Activated B cell treated with CpG ODN at 0.5 μM for 24 hours (primary cell): Measurements from ENCODE around the gene CARS2. TPM values are rescaled to one million over a fixed set of nuclear protein-coding genes. Genes with fewer than 3 reads are reported as not detected.
"Not testable (repeated sequence)": the region's sequence is repeated elsewhere in the genome, so short reads cannot be mapped to it uniquely, and the experiment has no call there.

Source experiments
- ATAC-seq: fragments of 200-7000 bp; cut with Tn5 transposase; one replicate; pipeline ENCODE4 v1.10.0; 2021; ENCODE audit warnings: low read depth, mild to moderate bottlenecking, moderate library complexity
- CTCF ChIA-PET: fragments of 350-600 bp; sonication (Branson Sonifier 250); formaldehyde crosslinking; loops from one replicate; lab custom pipeline; 2021; ENCODE audit warnings: antibody characterized with exemption; lab: Charles Lee
- POLR2A ChIA-PET: fragments of 350-600 bp; sonication (Branson Sonifier 250); formaldehyde crosslinking; loops from one replicate; lab custom pipeline; 2021; ENCODE audit warnings: antibody characterized with exemption; lab: Charles Lee
- DNase-seq: peaks from one replicate; pipeline ENCODE4 v3.0.0; 2022
- H3K27ac Mint-ChIP-seq: one replicate; pipeline ENCODE4 v1.8.0; 2020; ENCODE audit warnings: mixed read lengths
- H3K27me3 Mint-ChIP-seq: one replicate; pipeline ENCODE4 v1.8.0; 2021; ENCODE audit warnings: mixed read lengths
- H3K36me3 Mint-ChIP-seq: one replicate; pipeline ENCODE4 v1.8.0; 2021; ENCODE audit warnings: low read depth, mixed read lengths
- H3K4me1 Mint-ChIP-seq: one replicate; pipeline ENCODE4 v1.8.0; 2021; ENCODE audit warnings: mixed read lengths
- H3K4me3 Mint-ChIP-seq: one replicate; pipeline ENCODE4 v1.8.0; 2020; ENCODE audit warnings: mild to moderate bottlenecking, mixed read lengths
- H3K9me3 Mint-ChIP-seq: one replicate; pipeline ENCODE4 v1.8.0; 2020; ENCODE audit warnings: mixed read lengths
- intact Hi-C: fragments of 100-400 bp; cut with micrococcal nuclease; formaldehyde crosslinking; loops from one replicate; pipeline ENCODE4 v1.15.1; 2024
- total RNA-seq: library from RNA; stranded (reverse); gene quantifications from 2 replicates; pipeline ENCODE4 v1.2.3, GENCODE V29; 2022
- TF ChIP-seq, protein P1 (sequence below): fragments of 200-600 bp; IDR thresholded peaks from one replicate; pipeline ENCODE4 v1.8.0; 2022; ENCODE audit warnings: antibody characterized with exemption, mild to moderate bottlenecking

Gene CARS2
- total RNA-seq, 1 donor from 2014 or later, result 115 TPM

DNA sequence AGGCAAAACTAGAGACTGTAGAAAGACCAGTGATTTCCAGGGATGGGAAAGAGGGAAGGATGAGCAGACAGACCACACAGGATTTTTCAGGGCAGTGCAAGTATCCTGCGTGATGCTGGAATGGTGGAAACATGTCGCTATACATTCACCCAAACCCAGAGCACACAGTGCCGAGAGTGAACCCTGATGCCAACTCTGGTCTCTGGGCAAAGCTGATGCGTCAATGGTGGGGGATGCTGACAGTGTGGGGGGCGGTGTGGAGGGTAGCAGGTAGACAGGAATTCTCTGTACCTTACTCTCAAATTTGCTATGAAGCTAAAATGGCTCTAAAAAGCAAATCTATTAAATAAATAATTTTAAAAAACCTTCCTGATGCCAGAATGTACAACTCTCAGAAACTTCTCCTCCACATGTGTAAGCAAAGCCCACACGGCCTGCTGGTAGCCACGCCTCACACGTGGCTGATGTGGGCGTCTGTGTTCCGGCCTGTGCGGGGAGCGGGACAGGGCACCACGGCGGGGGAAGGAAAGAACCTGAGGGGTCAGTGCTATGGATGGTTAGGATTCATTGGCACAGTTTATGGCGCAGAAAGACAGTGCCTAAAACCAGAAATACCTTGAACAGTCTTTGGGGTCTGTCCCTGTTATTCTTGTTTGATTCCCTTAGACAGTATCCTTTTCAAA is 23.9 kb downstream of the CARS2 start:
- H3K36me3 Mint-ChIP-seq, result peaks cover 66% of the 10 kb centered on the region
- no peaks in the 10 kb centered on the region for H3K9me3 Mint-ChIP-seq
- DNase-seq (no peak), ATAC-seq (no peak)
- no peaks in the 10 kb centered on the region for H3K27me3 Mint-ChIP-seq
- H3K4me3 Mint-ChIP-seq, result no peak overlapping the region
- ChIA-PET POLR2A (interaction anchor here (2.9 to 3.5 kb wide), 2 partner anchors 30 to 33 kb away, joined by 20 to 21 read pairs; no protein-coding TSS in a partner anchor), CTCF (interaction anchor here (0.9 to 2.0 kb wide), 5 partner anchors 17 to 137 kb away, joined by 3 to 7 read pairs (median 3); no protein-coding TSS in a partner anchor)
- H3K4me1 Mint-ChIP-seq, result peaks cover 25% of the 10 kb centered on the region
- TF ChIP-seq, protein P1, sequence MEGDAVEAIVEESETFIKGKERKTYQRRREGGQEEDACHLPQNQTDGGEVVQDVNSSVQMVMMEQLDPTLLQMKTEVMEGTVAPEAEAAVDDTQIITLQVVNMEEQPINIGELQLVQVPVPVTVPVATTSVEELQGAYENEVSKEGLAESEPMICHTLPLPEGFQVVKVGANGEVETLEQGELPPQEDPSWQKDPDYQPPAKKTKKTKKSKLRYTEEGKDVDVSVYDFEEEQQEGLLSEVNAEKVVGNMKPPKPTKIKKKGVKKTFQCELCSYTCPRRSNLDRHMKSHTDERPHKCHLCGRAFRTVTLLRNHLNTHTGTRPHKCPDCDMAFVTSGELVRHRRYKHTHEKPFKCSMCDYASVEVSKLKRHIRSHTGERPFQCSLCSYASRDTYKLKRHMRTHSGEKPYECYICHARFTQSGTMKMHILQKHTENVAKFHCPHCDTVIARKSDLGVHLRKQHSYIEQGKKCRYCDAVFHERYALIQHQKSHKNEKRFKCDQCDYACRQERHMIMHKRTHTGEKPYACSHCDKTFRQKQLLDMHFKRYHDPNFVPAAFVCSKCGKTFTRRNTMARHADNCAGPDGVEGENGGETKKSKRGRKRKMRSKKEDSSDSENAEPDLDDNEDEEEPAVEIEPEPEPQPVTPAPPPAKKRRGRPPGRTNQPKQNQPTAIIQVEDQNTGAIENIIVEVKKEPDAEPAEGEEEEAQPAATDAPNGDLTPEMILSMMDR, result no peak
- H3K27ac Mint-ChIP-seq, result peak overlapping the region; percentile 50
- intact Hi-C loops, result no loop called here

DNA sequence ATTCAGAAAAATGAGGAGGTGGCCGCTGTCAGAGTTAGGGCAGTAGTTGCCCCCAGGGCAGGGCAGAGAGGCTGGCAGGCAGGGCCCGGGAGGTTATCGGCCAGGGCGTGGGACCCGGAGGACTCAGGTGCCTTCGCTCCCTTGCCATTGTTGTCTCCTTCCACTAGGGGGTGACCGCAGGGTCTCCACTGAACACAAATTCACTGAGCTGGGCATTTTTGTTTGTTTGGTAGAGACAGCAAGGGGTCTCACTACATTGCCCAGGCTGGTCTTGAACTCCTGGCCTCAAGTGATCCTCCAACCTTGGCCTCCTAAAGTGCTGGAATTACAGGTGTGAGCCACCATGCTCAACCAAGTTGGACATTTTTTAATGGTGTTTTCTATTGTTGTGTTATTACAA is 25.1 kb downstream of the CARS2 start:
- Mint-ChIP-seq H3K9me3 (no peaks in the 10 kb centered on the region), H3K27me3 (no peaks in the 10 kb centered on the region), H3K36me3 (peaks cover 56% of the 10 kb centered on the region), H3K4me3 (no peak overlapping the region), H3K27ac (peak overlapping the region; percentile 35), H3K4me1 (peaks cover 37% of the 10 kb centered on the region)
- TF ChIP-seq, protein P1, result no peak
- intact Hi-C loops, result no loop called here
- POLR2A ChIA-PET, result interaction anchor here (0.8 to 3.5 kb wide), 4 partner anchors 29 to 36 kb away, joined by 3 to 21 read pairs (median 14); no protein-coding TSS in a partner anchor
- CTCF ChIA-PET, result interaction anchor here (1.1 to 2.0 kb wide), 5 partner anchors 16 to 36 kb away, joined by 3 to 7 read pairs (median 5); no protein-coding TSS in a partner anchor
- DNase-seq (no peak), ATAC-seq (no peak)

DNA sequence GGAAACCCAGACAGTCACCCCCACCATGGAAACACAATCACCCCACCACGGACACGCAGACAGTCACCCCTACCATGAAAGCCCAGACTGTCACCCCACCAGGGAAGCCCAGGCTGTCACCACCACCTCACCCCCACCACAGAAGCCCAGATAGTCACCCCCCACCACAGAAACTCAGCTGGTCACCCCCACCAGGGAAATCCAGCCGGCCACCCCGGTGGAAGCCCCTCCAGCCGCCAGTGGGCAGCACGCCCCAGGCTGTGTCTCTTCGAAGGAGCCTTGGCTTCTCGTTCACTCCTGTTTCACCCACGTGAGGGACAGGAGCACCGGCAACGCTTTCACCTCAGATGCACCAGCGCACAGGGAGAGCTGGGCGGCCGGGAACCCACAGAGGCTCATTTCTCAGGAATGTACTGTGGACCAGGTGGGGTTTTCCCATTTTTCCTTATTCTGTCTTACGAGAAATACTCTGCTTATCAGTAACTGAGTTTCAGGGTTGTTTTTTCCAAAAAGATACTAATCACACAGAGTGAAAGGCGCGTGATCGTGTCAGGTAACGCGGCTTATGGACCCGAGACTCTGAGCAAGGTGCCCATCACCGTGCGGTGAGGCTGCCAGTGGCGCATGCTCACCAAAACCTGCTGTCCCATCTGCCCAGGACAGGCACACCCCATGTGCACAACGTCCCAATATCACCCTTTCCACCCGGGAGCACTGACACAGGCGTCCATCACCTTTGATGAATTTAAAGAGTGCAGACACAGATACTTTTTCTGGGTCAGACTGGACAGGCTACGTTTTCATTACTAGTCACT is 28.0 kb downstream of the CARS2 start:
- Mint-ChIP-seq H3K4me3 (peak overlapping the region; percentile 12), H3K36me3 (peaks cover 49% of the 10 kb centered on the region), H3K4me1 (peaks cover 61% of the 10 kb centered on the region), H3K27me3 (no peaks in the 10 kb centered on the region), H3K27ac (peak overlapping the region; percentile 80), H3K9me3 (no peaks in the 10 kb centered on the region)
- TF ChIP-seq, protein P1, result no peak
- intact Hi-C loops, result loop anchor here (2.0 to 5.0 kb wide), 2 partner anchors 36 to 141 kb away; no protein-coding TSS in a partner anchor
- DNase-seq (no peak), ATAC-seq (no peak)
- ChIA-PET CTCF (interaction anchor here (2.0 kb wide), 1 partner anchor 33 kb away, joined by 6 read pairs; no protein-coding TSS in a partner anchor), POLR2A (interaction anchor here (0.6 to 2.7 kb wide), 5 partner anchors 12 to 37 kb away, joined by 3 to 40 read pairs (median 4); no protein-coding TSS in a partner anchor)

DNA sequence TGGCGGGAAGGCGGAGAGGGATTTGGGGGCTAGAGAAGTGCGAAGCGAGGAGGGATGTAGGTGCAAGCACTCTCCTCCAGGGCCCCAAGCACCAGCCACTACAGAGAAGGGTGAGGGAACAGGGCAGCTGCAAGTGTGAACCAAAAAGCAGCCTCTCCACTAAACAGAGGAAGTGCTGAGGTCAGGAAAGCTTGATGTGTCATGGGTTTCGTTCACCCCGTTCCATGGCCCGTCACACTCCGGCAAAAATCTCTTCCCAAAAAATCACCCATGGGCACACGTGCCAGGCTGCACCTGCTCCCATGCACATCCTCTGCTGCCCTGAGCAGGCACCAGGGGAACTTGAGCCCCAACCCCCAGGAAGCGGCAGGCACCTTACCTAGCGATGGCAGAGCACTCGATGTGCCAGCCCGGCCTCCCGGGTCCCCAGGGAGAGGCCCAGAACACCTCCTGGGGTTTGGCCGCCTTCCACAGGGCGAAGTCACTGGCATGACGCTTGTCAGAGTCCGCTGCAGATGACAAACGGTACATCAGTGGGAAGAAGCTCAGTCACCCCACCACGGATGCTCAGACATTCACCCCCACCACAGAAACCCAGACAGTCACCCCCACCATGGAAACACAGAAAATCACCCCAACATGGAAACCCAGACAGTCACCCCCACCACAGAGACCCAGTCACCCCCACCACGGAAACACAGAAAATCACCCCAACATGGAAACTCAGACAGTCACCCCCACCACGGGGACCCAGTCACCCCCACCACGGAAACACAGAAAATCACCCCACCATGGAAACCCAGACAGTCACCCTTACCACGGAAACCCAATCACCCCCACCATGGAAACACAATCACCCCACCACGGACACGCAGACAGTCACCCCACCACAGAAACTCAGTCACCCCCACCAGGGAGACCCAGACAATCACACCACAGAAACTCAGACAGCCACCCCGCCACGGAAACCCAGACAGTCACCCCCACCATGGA is 29.0 kb downstream of the CARS2 start:
- ATAC-seq, result peak; percentile 73
- no peaks in the 10 kb centered on the region for H3K9me3 Mint-ChIP-seq
- H3K27ac Mint-ChIP-seq, result peak overlapping the region; percentile 100
- peak overlapping the region; percentile 88 for H3K4me3 Mint-ChIP-seq
- peaks cover 71% of the 10 kb centered on the region for H3K4me1 Mint-ChIP-seq
- ChIA-PET POLR2A (interaction anchor here (1.0 to 2.7 kb wide), 17 partner anchors 11 to 508 kb away, joined by 3 to 169 read pairs (median 8); partner anchors contain the start of genes ANKRD10, CARS2, ING1 and NAXD), CTCF (interaction anchor here (0.8 to 1.8 kb wide), 9 partner anchors 12 to 248 kb away, joined by 3 to 13 read pairs (median 5); no protein-coding TSS in a partner anchor)
- TF ChIP-seq, protein P1, result no peak
- peaks cover 48% of the 10 kb centered on the region for H3K36me3 Mint-ChIP-seq
- no peaks in the 10 kb centered on the region for H3K27me3 Mint-ChIP-seq
- DNase-seq, result peak; percentile 58
- intact Hi-C loops, result loop anchor here (1.0 to 5.0 kb wide), 11 partner anchors 12 to 507 kb away; partner anchors contain the start of genes ANKRD10 and CARS2

DNA sequence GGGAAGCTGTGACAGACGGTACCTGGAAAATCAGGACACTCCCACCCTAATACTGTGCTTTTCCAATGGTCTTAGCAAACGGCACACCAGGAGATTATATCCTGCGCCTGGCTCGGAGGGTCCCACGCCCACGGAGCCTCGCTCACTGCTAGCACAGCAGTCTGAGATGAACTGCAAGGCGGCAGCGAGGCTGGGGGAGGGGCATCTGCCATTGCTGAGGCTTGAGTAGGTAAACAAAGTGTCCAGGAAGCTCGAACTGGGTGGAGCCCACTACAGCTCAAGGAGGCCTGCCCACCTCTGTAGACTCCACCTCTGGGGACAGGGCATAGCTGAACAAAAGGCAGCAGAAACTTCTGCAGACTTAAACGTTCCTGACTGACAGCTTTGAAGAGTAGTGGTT is 36.1 kb downstream of the CARS2 start:
- H3K4me1 Mint-ChIP-seq, result peaks cover 66% of the 10 kb centered on the region
- H3K27ac Mint-ChIP-seq, H3K27me3 Mint-ChIP-seq, intact Hi-C loops, ATAC-seq, H3K9me3 Mint-ChIP-seq, DNase-seq, H3K4me3 Mint-ChIP-seq, CTCF ChIA-PET, POLR2A ChIA-PET: not testable (repeated sequence)
- peaks cover 80% of the 10 kb centered on the region for H3K36me3 Mint-ChIP-seq
